Measurements from ENCODE around the gene AIRE.

AIRE gene

GRCh38 chr21:44306936-44307704, 21.4 kb downstream of the AIRE start:
- no peak for DNase-seq

GRCh38 chr21:44310628-44311507, 25.2 kb downstream of the AIRE start:
- DNase-seq = no peak

GRCh38 chr21:44312089-44312488, 26.4 kb downstream of the AIRE start:
- DNase-seq = no peak

- no peak for DNase-seq
Observed at GRCh38 chr21:44312716-44313115, 27.0 kb downstream of the AIRE start.

GRCh38 chr21:44313451-44313850, 27.8 kb downstream of the AIRE start:
- no peak for DNase-seq

- no peak for DNase-seq
Observed at GRCh38 chr21:44314128-44314527, 28.5 kb downstream of the AIRE start.

GRCh38 chr21:44314561-44314960, 28.9 kb downstream of the AIRE start:
- DNase-seq = no peak

GRCh38 chr21:44315691-44316203, 30.1 kb downstream of the AIRE start:
- DNase-seq = no peak

- no peak for DNase-seq
Observed at GRCh38 chr21:44316277-44316900, 30.7 kb downstream of the AIRE start.

- no peak for DNase-seq
Observed at GRCh38 chr21:44317241-44317782, 31.6 kb downstream of the AIRE start.

GRCh38 chr21:44317871-44318270, 32.2 kb downstream of the AIRE start:
- DNase-seq = no peak

- no peak for DNase-seq
Observed at GRCh38 chr21:44318489-44319285, 33.0 kb downstream of the AIRE start.

GRCh38 chr21:44319407-44320065, 33.9 kb downstream of the AIRE start:
- DNase-seq = no peak

GRCh38 chr21:44320847-44321246, 35.2 kb downstream of the AIRE start:
- DNase-seq = no peak

- DNase-seq = no peak
Observed at GRCh38 chr21:44321846-44322450, 36.3 kb downstream of the AIRE start.

- no peak for DNase-seq
Observed at GRCh38 chr21:44322621-44323325, 37.1 kb downstream of the AIRE start.

- no peak for DNase-seq
Observed at GRCh38 chr21:44323591-44323990, 37.9 kb downstream of the AIRE start.

GRCh38 chr21:44324106-44324853, 38.6 kb downstream of the AIRE start:
- DNase-seq = no peak

- DNase-seq = no peak
Observed at GRCh38 chr21:44324854-44325107, 39.1 kb downstream of the AIRE start.

Measured in NCI-H2107 (cell line).